ENCODE data around the gene HOXA7. TPM values are rescaled to one million over a fixed set of nuclear protein-coding genes. Genes with fewer than 3 reads are reported as not detected.

HOXA7 gene
- total and polyA plus RNA-seq, 2 experiments from 2014 or later: 6.6 to 15.8 TPM

- Histone ChIP-seq H3K27ac (peak within 1 kb of the TSS; percentile 99), H2AFZ (peak within 1 kb of the TSS; percentile 75), H3K27me3 (replicated peaks; ENCODE audit: insufficient read depth) (no peaks in the 10 kb centered on the region), H3K4me2 (ENCODE audit: unreplicated experiment) (peak within 1 kb of the TSS; percentile 100), H3K9me3 (ENCODE audit: low read depth) (no peaks in the 10 kb centered on the region), H4K20me1 (ENCODE audit: insufficient read depth) (no peaks in the 10 kb centered on the region), H3F3A (ENCODE audit: insufficient read depth) (peaks cover 19% of the 10 kb centered on the region), H3K4me1 (ENCODE audit: insufficient read depth) (peaks cover 7% of the 10 kb centered on the region), H3K36me3 (ENCODE audit: low read depth) (peaks cover 11% of the 10 kb centered on the region; the same call in 1 of the 2 replicates), H3K9me2 (ENCODE audit: insufficient read depth) (no peaks in the 10 kb centered on the region), H3K4me3 (peak within 1 kb of the TSS; percentile 83), H3K9ac (peak within 1 kb of the TSS; percentile 98), H3K79me2 (ENCODE audit: insufficient read depth) (peaks cover 92% of the 10 kb centered on the region)
- DNase-seq: peak; percentile 99
- in situ Hi-C loops (cut with MboI): loop anchor here (10.0 kb wide), 1 partner anchor 971 kb away; no protein-coding TSS in a partner anchor
- WGBS, 2 experiments (ENCODE audit: low coverage in 1 of 2, low lambda C conversion rate in 2 of 2, missing lambda C conversion rate in 2 of 2): 0 to 1% methylated on average over 76 to 82 of the region's 82 CpGs
- TF ChIP-seq EZH2 (IDR thresholded peaks at IDR 0.05; ENCODE audit: insufficient read depth, poor library complexity, severe bottlenecking) (no peak), EZH2phosphoT487 (IDR thresholded peaks at IDR 0.05; ENCODE audit: insufficient read depth, low read depth) (no peak)
Observed at GRCh38 chr7:27165089-27165995, 8.9 kb upstream of the HOXA7 start, which contains the start of gene HOXA9. HOXA9 (minus strand) TSS chr7:27165537; CDS start chr7:27165457, 80 bp downstream.

DNA sequence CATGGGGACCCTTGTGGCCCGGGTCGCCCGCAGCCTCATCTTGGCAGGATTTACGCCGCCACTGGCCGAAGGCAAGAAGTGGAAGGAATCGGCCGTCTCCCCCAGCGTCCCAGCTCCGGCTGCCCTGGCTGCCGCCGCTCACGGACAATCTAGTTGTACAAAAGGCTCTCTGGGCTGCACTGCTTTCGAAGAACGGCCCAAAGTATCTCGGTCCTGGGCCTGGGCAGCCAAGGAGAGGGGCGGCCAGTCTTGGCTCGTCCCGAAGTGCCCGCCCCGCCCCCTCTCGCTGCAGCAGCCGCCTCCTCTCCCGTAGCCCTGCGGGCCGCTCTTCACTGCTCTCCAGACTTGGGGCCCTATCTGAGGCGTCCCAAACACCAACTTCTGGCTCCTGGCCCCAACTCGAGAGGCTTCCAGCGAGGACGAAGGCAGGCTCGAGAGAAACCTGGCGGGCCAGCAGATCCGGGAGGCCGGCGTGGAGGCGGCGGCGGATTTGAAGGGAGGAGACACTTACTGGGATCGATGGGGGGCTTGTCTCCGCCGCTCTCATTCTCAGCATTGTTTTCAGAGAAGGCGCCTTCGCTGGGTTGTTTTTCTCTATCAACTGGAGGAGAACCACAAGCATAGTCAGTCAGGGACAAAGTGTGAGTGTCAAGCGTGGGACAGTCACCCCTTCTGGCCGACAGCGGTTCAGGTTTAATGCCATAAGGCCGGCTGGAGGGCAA, 8.1 kb upstream of the HOXA7 start:
- peaks cover 7% of the 10 kb centered on the region for H3K4me1 ChIP-seq (ENCODE audit: insufficient read depth)
- peak overlapping the region; percentile 99 for H3K27ac ChIP-seq
- no peaks in the 10 kb centered on the region for H3K27me3 ChIP-seq (replicated peaks; ENCODE audit: insufficient read depth)
- H3F3A ChIP-seq (ENCODE audit: insufficient read depth): peaks cover 19% of the 10 kb centered on the region
- H4K20me1 ChIP-seq (ENCODE audit: insufficient read depth): no peaks in the 10 kb centered on the region
- peak overlapping the region; percentile 100 for H3K4me2 ChIP-seq (ENCODE audit: unreplicated experiment)
- peaks cover 10% of the 10 kb centered on the region; the same call in 1 of the 2 replicates for H3K36me3 ChIP-seq (ENCODE audit: low read depth)
- H3K79me2 ChIP-seq (ENCODE audit: insufficient read depth): peaks cover 84% of the 10 kb centered on the region
- no peaks in the 10 kb centered on the region for H3K9me2 ChIP-seq (ENCODE audit: insufficient read depth)
- H3K9ac ChIP-seq: peak overlapping the region; percentile 98
- H3K9me3 ChIP-seq (ENCODE audit: low read depth): no peaks in the 10 kb centered on the region
- in situ Hi-C loops (cut with MboI): loop anchor here (10.0 kb wide), 1 partner anchor 970 kb away; no protein-coding TSS in a partner anchor
- TF ChIP-seq EZH2 (IDR thresholded peaks at IDR 0.05; ENCODE audit: insufficient read depth, poor library complexity, severe bottlenecking) (no peak), EZH2phosphoT487 (IDR thresholded peaks at IDR 0.05; ENCODE audit: insufficient read depth, low read depth) (no peak)
- peak overlapping the region; percentile 83 for H3K4me3 ChIP-seq
- 0 to 1% methylated on average over 40 to 44 of the region's 47 CpGs for WGBS, 2 experiments (ENCODE audit: low coverage in 1 of 2, low lambda C conversion rate in 2 of 2, missing lambda C conversion rate in 2 of 2)
- DNase-seq: peak; percentile 73
- H2AFZ ChIP-seq: peak overlapping the region; percentile 75

GRCh38 chr7:27164045-27164366, 7.5 kb upstream of the HOXA7 start:
- WGBS, 2 experiments (ENCODE audit: low coverage in 1 of 2, low lambda C conversion rate in 2 of 2, missing lambda C conversion rate in 2 of 2): 0 to 1% methylated on average over 12 of the region's 12 CpGs
- Histone ChIP-seq H3K9ac (peak overlapping the region; percentile 98), H3K4me1 (ENCODE audit: insufficient read depth) (peaks cover 7% of the 10 kb centered on the region), H3K27ac (peak overlapping the region; percentile 99), H4K20me1 (ENCODE audit: insufficient read depth) (no peaks in the 10 kb centered on the region), H3K79me2 (ENCODE audit: insufficient read depth) (peaks cover 79% of the 10 kb centered on the region), H3K27me3 (replicated peaks; ENCODE audit: insufficient read depth) (no peaks in the 10 kb centered on the region), H3F3A (ENCODE audit: insufficient read depth) (peaks cover 19% of the 10 kb centered on the region), H3K36me3 (ENCODE audit: low read depth) (peaks cover 10% of the 10 kb centered on the region; the same call in 1 of the 2 replicates), H3K9me2 (ENCODE audit: insufficient read depth) (no peaks in the 10 kb centered on the region), H3K9me3 (ENCODE audit: low read depth) (no peaks in the 10 kb centered on the region), H2AFZ (no peak overlapping the region), H3K4me2 (ENCODE audit: unreplicated experiment) (peak overlapping the region; percentile 100), H3K4me3 (peak overlapping the region; percentile 83)
- in situ Hi-C loops (cut with MboI): loop anchor here (10.0 kb wide), 1 partner anchor 969 kb away; no protein-coding TSS in a partner anchor
- TF ChIP-seq EZH2 (IDR thresholded peaks at IDR 0.05; ENCODE audit: insufficient read depth, poor library complexity, severe bottlenecking) (no peak), EZH2phosphoT487 (IDR thresholded peaks at IDR 0.05; ENCODE audit: insufficient read depth, low read depth) (no peak)
- peak; percentile 39 for DNase-seq
